H1 (cell line): ENCODE results near the gene SMARCD2. TPM values are rescaled to one million over a fixed set of nuclear protein-coding genes. Genes with fewer than 3 reads are reported as not detected.

Experiments used
- BACH1 ChIP-seq: IDR thresholded peaks from 2 replicates; pipeline ENCODE4 v1.6.1; 2012; ENCODE audit warnings: low read length, improper control_type of control experiment
- CEBPB ChIP-seq: IDR thresholded peaks from 2 replicates; pipeline ENCODE4 v1.6.1; 2012; ENCODE audit warnings: low read depth, low read length
- EP300 ChIP-seq, 2 experiments: IDR thresholded peaks; 1 replicate in 1 of 2; 2 replicates in 1 of 2; pipeline ENCODE4 v1.6.1; 2011 to 2012; ENCODE audit warnings: low read depth in 2 of 2, low read length in 2 of 2, mild to moderate bottlenecking in 2 of 2, borderline replicate concordance in 1 of 2, inconsistent platforms in 1 of 2, moderate library complexity in 1 of 2
- KDM5A ChIP-seq: fragments of 200-600 bp; IDR thresholded peaks from 2 replicates; pipeline ENCODE4 v1.7.1; 2012; ENCODE audit warnings: mild to moderate bottlenecking, low read length, inconsistent platforms, mixed read lengths
- POLR2AphosphoS5 ChIP-seq: IDR thresholded peaks from 2 replicates; pipeline ENCODE4 v1.6.1; 2011; ENCODE audit warnings: low read depth, low read length
- SUZ12 ChIP-seq: fragments of 200-600 bp; sonication (generic); IDR thresholded peaks from 2 replicates; pipeline ENCODE4 v1.6.1; 2012; ENCODE audit warnings: mild to moderate bottlenecking, inconsistent platforms, low read length, moderate library complexity, mixed read lengths
- TBP ChIP-seq: IDR thresholded peaks from 2 replicates; pipeline ENCODE4 v1.6.1; 2011; ENCODE audit warnings: low read depth, low read length, improper control_type of control experiment
- polyA plus RNA-seq, 7 experiments: library from polyadenylated mRNA; depleted of rRNA in 3 of 7; stranded (reverse) in 5 of 7; unstranded in 2 of 7; fragments of >200 nt in 5 of 7; fragments of 200-250 nt in 2 of 7; gene quantifications; 1 replicate in 5 of 7; 2 replicates in 1 of 7; 4 replicates in 1 of 7; pipeline versions ENCODE4 v1.2.1 to v1.2.3, GENCODE V29; 2011 to 2013; ENCODE audit warnings: missing spikeins in 2 of 7, mixed read lengths in 2 of 7
- total RNA-seq: library from RNA; stranded (reverse); fragmentation: NEBNext Ultra II Directional; extraction: Animal tissue kit (Norgen Biotek cat#: 25700); gene quantifications from 2 replicates; pipeline ENCODE4 v1.2.1, GENCODE V29; 2021
- TF ChIP-seq, protein P1 (sequence below): fragments of 300-600 bp; sonication (generic); IDR thresholded peaks from 2 replicates; pipeline ENCODE4 v1.7.1; 2012; ENCODE audit warnings: low read length, moderate library complexity, mild to moderate bottlenecking, inconsistent platforms; ENCODE audit not compliant: insufficient replicate concordance

The SMARCD2 gene
- total and polyA plus RNA-seq, 2 of the 8 experiments (the other 6 are each of a cell fraction or from before 2014, with no cell fraction given), result 90.0 to 92.2 TPM

DNA sequence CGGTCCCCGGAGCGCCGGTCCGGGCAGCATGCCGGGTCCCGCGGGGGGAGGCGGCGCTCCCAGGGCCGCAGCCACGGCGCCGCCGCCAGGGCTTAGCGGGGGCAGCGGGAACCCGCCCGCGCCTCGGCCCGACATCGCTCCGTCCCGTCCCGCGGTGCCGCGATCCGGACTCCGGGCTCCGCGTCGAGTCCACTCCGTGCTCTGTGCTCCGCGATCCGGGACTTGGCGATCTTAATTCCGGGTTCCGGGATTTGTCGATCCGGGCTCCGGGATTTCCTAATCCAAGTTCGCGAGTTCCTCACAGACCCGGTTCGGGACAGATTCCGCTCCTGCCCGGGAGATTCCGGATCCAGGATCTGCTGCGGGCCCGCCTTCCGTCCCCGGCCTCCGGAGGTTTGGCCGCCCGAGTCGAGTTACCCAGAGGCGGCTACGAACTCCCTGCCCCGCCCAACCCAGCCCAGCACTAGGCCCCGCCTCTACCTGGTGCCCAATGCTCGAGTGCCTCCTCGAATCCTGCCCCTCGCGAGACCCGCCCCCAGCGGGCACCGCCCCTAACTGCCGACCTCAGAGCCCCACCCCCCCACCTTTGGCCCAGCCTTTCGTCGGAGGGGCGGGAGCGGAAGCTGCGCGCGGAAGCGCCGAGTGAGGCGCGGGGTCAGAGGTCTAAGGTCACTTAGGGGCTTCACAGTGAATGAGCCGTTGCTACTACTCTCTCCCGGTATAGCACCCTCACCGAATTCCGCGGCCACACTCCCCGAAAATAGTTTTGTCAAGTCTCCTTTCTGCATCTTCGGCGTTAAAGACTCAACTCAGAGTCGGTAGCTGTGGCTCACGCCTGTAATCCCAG lies at the start of gene SMARCD2 (continued):
- TF ChIP-seq, protein P1, sequence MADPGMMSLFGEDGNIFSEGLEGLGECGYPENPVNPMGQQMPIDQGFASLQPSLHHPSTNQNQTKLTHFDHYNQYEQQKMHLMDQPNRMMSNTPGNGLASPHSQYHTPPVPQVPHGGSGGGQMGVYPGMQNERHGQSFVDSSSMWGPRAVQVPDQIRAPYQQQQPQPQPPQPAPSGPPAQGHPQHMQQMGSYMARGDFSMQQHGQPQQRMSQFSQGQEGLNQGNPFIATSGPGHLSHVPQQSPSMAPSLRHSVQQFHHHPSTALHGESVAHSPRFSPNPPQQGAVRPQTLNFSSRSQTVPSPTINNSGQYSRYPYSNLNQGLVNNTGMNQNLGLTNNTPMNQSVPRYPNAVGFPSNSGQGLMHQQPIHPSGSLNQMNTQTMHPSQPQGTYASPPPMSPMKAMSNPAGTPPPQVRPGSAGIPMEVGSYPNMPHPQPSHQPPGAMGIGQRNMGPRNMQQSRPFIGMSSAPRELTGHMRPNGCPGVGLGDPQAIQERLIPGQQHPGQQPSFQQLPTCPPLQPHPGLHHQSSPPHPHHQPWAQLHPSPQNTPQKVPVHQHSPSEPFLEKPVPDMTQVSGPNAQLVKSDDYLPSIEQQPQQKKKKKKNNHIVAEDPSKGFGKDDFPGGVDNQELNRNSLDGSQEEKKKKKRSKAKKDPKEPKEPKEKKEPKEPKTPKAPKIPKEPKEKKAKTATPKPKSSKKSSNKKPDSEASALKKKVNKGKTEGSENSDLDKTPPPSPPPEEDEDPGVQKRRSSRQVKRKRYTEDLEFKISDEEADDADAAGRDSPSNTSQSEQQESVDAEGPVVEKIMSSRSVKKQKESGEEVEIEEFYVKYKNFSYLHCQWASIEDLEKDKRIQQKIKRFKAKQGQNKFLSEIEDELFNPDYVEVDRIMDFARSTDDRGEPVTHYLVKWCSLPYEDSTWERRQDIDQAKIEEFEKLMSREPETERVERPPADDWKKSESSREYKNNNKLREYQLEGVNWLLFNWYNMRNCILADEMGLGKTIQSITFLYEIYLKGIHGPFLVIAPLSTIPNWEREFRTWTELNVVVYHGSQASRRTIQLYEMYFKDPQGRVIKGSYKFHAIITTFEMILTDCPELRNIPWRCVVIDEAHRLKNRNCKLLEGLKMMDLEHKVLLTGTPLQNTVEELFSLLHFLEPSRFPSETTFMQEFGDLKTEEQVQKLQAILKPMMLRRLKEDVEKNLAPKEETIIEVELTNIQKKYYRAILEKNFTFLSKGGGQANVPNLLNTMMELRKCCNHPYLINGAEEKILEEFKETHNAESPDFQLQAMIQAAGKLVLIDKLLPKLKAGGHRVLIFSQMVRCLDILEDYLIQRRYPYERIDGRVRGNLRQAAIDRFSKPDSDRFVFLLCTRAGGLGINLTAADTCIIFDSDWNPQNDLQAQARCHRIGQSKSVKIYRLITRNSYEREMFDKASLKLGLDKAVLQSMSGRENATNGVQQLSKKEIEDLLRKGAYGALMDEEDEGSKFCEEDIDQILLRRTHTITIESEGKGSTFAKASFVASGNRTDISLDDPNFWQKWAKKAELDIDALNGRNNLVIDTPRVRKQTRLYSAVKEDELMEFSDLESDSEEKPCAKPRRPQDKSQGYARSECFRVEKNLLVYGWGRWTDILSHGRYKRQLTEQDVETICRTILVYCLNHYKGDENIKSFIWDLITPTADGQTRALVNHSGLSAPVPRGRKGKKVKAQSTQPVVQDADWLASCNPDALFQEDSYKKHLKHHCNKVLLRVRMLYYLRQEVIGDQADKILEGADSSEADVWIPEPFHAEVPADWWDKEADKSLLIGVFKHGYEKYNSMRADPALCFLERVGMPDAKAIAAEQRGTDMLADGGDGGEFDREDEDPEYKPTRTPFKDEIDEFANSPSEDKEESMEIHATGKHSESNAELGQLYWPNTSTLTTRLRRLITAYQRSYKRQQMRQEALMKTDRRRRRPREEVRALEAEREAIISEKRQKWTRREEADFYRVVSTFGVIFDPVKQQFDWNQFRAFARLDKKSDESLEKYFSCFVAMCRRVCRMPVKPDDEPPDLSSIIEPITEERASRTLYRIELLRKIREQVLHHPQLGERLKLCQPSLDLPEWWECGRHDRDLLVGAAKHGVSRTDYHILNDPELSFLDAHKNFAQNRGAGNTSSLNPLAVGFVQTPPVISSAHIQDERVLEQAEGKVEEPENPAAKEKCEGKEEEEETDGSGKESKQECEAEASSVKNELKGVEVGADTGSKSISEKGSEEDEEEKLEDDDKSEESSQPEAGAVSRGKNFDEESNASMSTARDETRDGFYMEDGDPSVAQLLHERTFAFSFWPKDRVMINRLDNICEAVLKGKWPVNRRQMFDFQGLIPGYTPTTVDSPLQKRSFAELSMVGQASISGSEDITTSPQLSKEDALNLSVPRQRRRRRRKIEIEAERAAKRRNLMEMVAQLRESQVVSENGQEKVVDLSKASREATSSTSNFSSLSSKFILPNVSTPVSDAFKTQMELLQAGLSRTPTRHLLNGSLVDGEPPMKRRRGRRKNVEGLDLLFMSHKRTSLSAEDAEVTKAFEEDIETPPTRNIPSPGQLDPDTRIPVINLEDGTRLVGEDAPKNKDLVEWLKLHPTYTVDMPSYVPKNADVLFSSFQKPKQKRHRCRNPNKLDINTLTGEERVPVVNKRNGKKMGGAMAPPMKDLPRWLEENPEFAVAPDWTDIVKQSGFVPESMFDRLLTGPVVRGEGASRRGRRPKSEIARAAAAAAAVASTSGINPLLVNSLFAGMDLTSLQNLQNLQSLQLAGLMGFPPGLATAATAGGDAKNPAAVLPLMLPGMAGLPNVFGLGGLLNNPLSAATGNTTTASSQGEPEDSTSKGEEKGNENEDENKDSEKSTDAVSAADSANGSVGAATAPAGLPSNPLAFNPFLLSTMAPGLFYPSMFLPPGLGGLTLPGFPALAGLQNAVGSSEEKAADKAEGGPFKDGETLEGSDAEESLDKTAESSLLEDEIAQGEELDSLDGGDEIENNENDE, result no peak
- TF ChIP-seq KDM5A (no peak), SUZ12 (no peak), CEBPB (peak; percentile 57; the same call in 1 of the 2 replicates), BACH1 (peak; percentile 53), TBP (peak; percentile 76), POLR2AphosphoS5 (no peak), EP300 (IDR thresholded peaks at IDR 0.05; ENCODE audit: borderline replicate concordance in 1 of 2, low read depth in 2 of 2, low read length in 2 of 2) (peak in 1 of 2 experiments; percentile 89; a peak in 2 of 3 replicates)
